Neural crest cell (in vitro differentiated cells): Measurements from ENCODE around the gene PGAP6. TPM values are rescaled to one million over a fixed set of nuclear protein-coding genes. Genes with fewer than 3 reads are reported as not detected.

Source experiments
- DNase-seq: peaks from one replicate; pipeline ENCODE4 v3.0.0; 2021; ENCODE audit warnings: low read depth, mixed read lengths, low spot score
- H3K27ac Mint-ChIP-seq: one replicate; pipeline ENCODE4 v1.8.0; 2021; ENCODE audit warnings: mild to moderate bottlenecking, mixed read lengths; ENCODE audit not compliant: unreplicated experiment
- H3K27me3 Mint-ChIP-seq: 2 replicates; pipeline ENCODE4 v1.8.0; 2021; ENCODE audit warnings: low read depth, mild to moderate bottlenecking, mixed read lengths
- H3K36me3 Mint-ChIP-seq: 2 replicates; pipeline ENCODE4 v1.8.0; 2021; ENCODE audit warnings: low read depth, mild to moderate bottlenecking, mixed read lengths
- H3K4me1 Mint-ChIP-seq: 2 replicates; pipeline ENCODE4 v1.8.0; 2021; ENCODE audit warnings: mixed read lengths
- H3K4me3 Mint-ChIP-seq: one replicate; pipeline ENCODE4 v1.8.0; 2021; ENCODE audit warnings: mild to moderate bottlenecking, mixed read lengths
- H3K9me3 Mint-ChIP-seq: 2 replicates; pipeline ENCODE4 v1.8.0; 2021; ENCODE audit warnings: mixed read lengths
- total RNA-seq: library from RNA; stranded (reverse); gene quantifications from 2 replicates; pipeline ENCODE4 v1.2.1, GENCODE V29; 2021
- TF ChIP-seq, protein P1 (sequence below): fragments of 200-600 bp; sonication (generic); conservative IDR thresholded peaks from 2 replicates; pipeline ENCODE4 v1.5.0; 2021; ENCODE audit warnings: antibody characterized with exemption, mild to moderate bottlenecking

PGAP6 gene
- total RNA-seq, 1 donor from 2014 or later: 62.0 TPM

DNA sequence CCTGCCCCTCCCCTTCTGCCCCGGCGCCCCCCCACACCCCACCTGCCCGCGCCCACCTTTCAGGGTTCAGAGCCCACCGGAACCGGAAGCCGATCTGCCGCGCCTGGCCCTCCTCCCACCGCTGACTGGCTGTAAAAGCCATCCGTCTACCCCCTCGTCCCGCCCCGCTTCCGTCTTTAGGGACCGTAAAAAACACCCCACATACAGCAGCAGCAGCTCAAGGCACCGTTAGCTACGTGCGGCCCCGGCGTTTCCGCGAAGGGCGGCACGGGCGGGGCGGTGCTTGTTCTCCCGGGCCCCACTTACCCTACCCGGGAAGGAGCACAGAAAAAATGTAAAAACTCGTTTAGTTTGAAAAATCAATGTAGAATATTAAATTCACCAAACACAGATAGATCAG, 11.3 kb downstream of the PGAP6 start, which contains the start of gene MRPL28:
Gene MRPL28 (minus strand): TSS at position 96 of the 400 bp plus-strand sequence. CDS start 320 bp downstream, outside the sequence.
- no peaks in the 10 kb centered on the region for H3K36me3 Mint-ChIP-seq
- H3K27ac Mint-ChIP-seq: peak within 1 kb of the TSS; percentile 92
- H3K27me3 Mint-ChIP-seq: peaks cover 4% of the 10 kb centered on the region
- peak within 1 kb of the TSS; percentile 92 for H3K4me3 Mint-ChIP-seq
- TF ChIP-seq, protein P1, sequence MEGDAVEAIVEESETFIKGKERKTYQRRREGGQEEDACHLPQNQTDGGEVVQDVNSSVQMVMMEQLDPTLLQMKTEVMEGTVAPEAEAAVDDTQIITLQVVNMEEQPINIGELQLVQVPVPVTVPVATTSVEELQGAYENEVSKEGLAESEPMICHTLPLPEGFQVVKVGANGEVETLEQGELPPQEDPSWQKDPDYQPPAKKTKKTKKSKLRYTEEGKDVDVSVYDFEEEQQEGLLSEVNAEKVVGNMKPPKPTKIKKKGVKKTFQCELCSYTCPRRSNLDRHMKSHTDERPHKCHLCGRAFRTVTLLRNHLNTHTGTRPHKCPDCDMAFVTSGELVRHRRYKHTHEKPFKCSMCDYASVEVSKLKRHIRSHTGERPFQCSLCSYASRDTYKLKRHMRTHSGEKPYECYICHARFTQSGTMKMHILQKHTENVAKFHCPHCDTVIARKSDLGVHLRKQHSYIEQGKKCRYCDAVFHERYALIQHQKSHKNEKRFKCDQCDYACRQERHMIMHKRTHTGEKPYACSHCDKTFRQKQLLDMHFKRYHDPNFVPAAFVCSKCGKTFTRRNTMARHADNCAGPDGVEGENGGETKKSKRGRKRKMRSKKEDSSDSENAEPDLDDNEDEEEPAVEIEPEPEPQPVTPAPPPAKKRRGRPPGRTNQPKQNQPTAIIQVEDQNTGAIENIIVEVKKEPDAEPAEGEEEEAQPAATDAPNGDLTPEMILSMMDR: no peak
- H3K4me1 Mint-ChIP-seq: peaks cover 9% of the 10 kb centered on the region
- H3K9me3 Mint-ChIP-seq: no peaks in the 10 kb centered on the region
- DNase-seq: peak; percentile 91

DNA sequence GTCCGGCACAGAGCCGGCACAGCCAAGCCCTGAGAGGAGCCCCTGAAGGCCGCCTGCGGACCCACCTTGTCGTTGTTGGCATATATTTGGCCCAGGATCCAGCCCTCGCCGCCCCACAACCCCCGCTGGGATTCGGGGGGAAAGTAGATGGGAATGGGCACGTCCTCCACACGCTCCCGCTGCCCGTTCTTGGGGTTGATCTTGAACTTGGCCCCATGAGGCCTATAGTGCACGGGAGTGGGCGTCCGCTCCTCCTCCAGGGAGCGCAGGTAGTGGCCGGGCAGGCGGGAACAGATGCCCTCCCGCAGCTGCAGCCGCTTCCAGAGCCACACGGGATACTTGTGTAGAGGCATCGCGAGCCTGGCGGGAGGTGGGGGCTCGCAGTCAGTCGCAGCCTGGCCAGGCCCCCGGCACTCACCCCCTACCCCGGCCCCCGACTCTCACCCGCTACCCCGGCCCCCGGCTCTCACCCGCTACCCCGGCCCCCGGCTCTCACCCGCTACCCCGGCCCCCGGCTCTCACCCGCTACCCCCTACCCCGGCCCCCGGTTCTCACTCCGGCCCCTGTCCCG, 11.8 kb downstream of the PGAP6 start:
- H3K36me3 Mint-ChIP-seq: no peaks in the 10 kb centered on the region
- DNase-seq: no peak
- no peaks in the 10 kb centered on the region for H3K9me3 Mint-ChIP-seq
- H3K27ac Mint-ChIP-seq: no peak overlapping the region
- peaks cover 4% of the 10 kb centered on the region for H3K27me3 Mint-ChIP-seq
- peaks cover 9% of the 10 kb centered on the region for H3K4me1 Mint-ChIP-seq
- TF ChIP-seq, protein P1: no peak
- H3K4me3 Mint-ChIP-seq: peak overlapping the region; percentile 92

DNA sequence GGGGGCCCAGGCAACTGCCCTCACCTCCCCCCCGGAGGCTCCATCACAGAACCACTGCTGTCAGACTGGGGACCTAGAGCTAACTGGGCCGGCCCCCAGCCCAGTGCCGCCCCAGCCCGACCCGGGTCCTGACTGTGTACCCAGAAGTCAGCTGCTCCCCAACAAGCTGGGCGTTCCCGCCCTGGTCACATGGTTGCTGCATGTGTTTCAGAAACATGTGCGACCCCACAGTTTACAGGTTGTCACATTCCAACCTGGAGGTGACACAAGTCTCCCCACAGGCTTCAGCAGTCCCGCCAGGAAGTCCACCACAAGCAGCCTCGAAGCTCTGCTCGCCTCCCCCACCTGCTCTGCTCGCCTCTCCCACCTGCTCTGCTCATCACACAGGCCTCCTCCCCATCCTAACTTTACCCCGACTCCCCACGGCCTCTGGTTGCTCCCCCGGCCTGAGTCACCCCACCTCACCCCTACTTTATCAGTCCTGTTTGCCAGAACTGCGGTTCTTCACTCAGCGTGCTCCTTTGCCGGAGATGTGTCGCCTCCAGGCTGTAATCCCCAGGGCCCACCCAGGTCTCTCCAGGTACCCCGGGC, 12.4 kb downstream of the PGAP6 start:
- Mint-ChIP-seq H3K4me1 (peaks cover 9% of the 10 kb centered on the region), H3K4me3 (peak overlapping the region; percentile 84), H3K36me3 (no peaks in the 10 kb centered on the region), H3K27me3 (peaks cover 4% of the 10 kb centered on the region), H3K27ac (no peak overlapping the region), H3K9me3 (no peaks in the 10 kb centered on the region)
- no peak for DNase-seq
- TF ChIP-seq, protein P1: no peak

DNA sequence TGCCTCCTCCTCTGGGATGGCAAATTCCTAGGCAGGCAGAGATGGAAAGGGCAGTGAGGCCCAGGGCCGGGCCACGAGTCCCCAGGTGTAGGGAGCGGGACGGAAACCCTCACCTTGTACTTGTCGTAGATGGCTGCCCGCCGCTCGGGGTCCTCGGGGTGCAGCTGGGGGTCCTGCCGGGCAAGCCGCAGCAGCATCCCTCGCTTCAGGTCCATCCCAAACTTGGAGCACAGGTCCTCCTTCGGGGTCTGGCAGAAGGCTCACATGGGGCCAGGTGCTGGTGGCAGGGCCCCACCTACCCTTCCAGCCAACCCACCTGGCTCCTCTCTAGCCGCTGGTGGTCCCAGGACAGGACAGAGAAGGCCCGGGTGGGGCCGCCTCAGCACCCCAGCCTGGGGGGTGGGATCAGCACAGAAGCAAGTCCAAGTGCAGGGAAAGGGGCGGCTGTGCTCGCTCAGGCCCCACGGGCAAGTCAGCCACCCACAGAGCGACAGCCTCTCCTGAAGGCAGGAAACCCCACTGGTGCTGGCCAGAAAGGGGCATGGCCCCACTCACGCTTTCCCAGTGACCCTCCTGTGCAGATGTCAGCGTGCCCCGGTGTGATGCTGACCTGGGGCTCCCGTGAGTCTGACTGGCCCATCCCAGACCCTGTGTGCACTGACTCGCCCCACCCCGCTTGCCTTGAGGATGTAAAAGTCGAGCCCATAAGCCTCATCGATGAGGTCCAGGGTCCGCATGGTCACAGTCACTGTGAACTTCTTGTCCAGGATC, 13.2 kb downstream of the PGAP6 start:
- Mint-ChIP-seq H3K4me3 (peak overlapping the region; percentile 84), H3K9me3 (no peaks in the 10 kb centered on the region), H3K27ac (no peak overlapping the region), H3K36me3 (no peaks in the 10 kb centered on the region), H3K4me1 (peaks cover 9% of the 10 kb centered on the region), H3K27me3 (peaks cover 4% of the 10 kb centered on the region)
- TF ChIP-seq, protein P1: no peak
- no peak for DNase-seq

DNA sequence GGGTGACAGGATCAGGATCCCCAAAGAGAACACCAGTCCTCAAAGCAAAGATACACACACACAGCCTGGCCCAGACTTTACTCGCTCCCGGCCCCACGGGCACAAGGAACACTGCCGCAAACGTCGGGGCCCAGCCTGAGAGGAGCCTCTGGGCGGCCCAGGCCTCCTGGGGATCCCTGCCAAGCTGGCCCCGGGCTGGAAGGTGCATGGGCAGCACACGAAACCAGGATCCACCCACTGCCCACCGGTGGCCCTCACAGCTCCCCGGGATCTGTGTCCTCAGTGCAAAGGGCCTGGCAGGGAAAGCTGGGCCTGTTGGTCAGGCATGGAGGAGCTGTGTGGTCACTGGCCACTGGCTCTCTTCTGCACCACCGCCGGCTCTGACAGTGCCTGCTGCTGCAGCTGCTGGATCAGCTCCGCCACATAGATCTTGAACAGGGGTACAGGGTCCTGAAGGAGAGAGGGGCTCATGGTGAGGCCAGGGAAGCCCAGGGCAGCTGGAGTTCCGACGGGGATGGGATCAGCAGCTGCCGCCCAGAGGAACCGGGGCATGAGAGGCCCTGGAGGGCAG, 14.4 kb downstream of the PGAP6 start:
- Mint-ChIP-seq H3K4me1 (peaks cover 9% of the 10 kb centered on the region), H3K36me3 (no peaks in the 10 kb centered on the region), H3K4me3 (peak overlapping the region; percentile 67), H3K9me3 (no peaks in the 10 kb centered on the region), H3K27ac (no peak overlapping the region), H3K27me3 (peaks cover 4% of the 10 kb centered on the region)
- DNase-seq: no peak
- TF ChIP-seq, protein P1: no peak
